K562 (cell line): ENCODE results near the gene HAPLN1. TPM values are rescaled to one million over a fixed set of nuclear protein-coding genes. Genes with fewer than 3 reads are reported as not detected.

Source experiments
- ATAC-seq: fragments of 200-7000 bp; cut with Tn5 transposase; 3 replicates; pipeline ENCODE4 v1.9.1; 2020; ENCODE audit warnings: moderate library complexity
- BruUV-seq: library from RNA; stranded (reverse); fragments of 400-500 nt; replicated peaks from 2 replicates; lab custom pipeline; 2021; lab: Mats Ljungman, UMichigan
- CTCF ChIA-PET: fragments of 300-600 bp; formaldehyde crosslinking; extraction: SDS; loops from one replicate; lab custom pipeline; 2021; ENCODE audit warnings: low intra/inter-chr PET ratio; lab: Yijun Ruan, JAX
- POLR2A ChIA-PET: fragments of 300-600, 350-650 bp; sonication (Branson Sonifier 250); formaldehyde crosslinking; extraction: SDS; loops from one replicate; lab custom pipeline; 2021; ENCODE audit warnings: antibody characterized with exemption, inconsistent platforms; lab: Yijun Ruan, JAX
- DNase-seq, 4 experiments: peaks; one replicate each; pipeline versions ENCODE4 v3.0.0 to v3.0.0-alpha.2; 2011 to 2018; ENCODE audit warnings: low spot score in 3 of 4, mixed read lengths in 3 of 4; ENCODE audit errors: extremely low read depth in 1 of 4
- FAIRE-seq: peaks from 2 replicates; lab custom pipeline; 2011; peaks lifted over from hg19 to GRCh38; lab: Jason Lieb, UNC
- H2AFZ ChIP-seq: 2 replicates; pipeline ENCODE4 v1.6.0; 2011; ENCODE audit warnings: low read depth, low read length, control low read depth, inconsistent platforms
- H3K27ac ChIP-seq: fragments of 200-600 bp; 3 replicates; pipeline ENCODE4 v1.8.0; 2011; ENCODE audit warnings: low read depth, mild to moderate bottlenecking, control low read depth, inconsistent platforms, low read length, moderate library complexity, mixed read lengths; ENCODE audit errors: extremely low read depth
- H3K27me3 ChIP-seq, 2 experiments: fragments of 300-600 bp in 1 of 2; 2 replicates in 1 of 2; 3 replicates in 1 of 2; pipeline versions ENCODE4 v1.6.0 to v1.8.0; 2011; ENCODE audit warnings: inconsistent platforms in 2 of 2, low read length in 2 of 2, mild to moderate bottlenecking in 1 of 2, mixed read lengths in 1 of 2, moderate library complexity in 1 of 2; ENCODE audit not compliant: control insufficient read depth in 2 of 2, insufficient read depth in 2 of 2
- H3K36me3 ChIP-seq: fragments of 300-600 bp; 3 replicates; pipeline ENCODE4 v1.8.0; 2011; ENCODE audit warnings: mild to moderate bottlenecking, low read length, inconsistent platforms; ENCODE audit not compliant: control insufficient read depth, insufficient read depth
- H3K4me1 ChIP-seq, 2 experiments: fragments of 200-600 bp in 1 of 2; replicated peaks in 1 of 2; 2 replicates in 1 of 2; 3 replicates in 1 of 2; pipeline versions ENCODE4 v1.5.1 to v1.8.0; 2011; ENCODE audit warnings: inconsistent platforms in 2 of 2, low read length in 2 of 2, mild to moderate bottlenecking in 1 of 2, mixed read lengths in 1 of 2, moderate library complexity in 1 of 2; ENCODE audit not compliant: control insufficient read depth in 2 of 2, insufficient read depth in 2 of 2
- H3K4me2 ChIP-seq: 2 replicates; pipeline ENCODE4 v1.6.1; 2011; ENCODE audit warnings: low read length, control low read depth, inconsistent platforms, mixed read lengths; ENCODE audit not compliant: insufficient read depth
- H3K4me3 ChIP-seq: fragments of 200-600 bp; sonication (generic), shearing (Covaris generic); 2 replicates; pipeline ENCODE4 v1.5.1; 2016; ENCODE audit warnings: control low read depth, inconsistent platforms
- H3K79me2 ChIP-seq: fragments of 200-600 bp; 3 replicates; pipeline ENCODE4 v1.8.0; 2011; ENCODE audit warnings: low read length, inconsistent platforms; ENCODE audit not compliant: control insufficient read depth, insufficient read depth
- H3K9ac ChIP-seq, 2 experiments: 2 replicates each; pipeline versions ENCODE4 v1.6.0 to v1.6.1; 2011; ENCODE audit warnings: low read depth in 2 of 2, low read length in 2 of 2, control low read depth in 1 of 2, inconsistent platforms in 1 of 2, mild to moderate bottlenecking in 1 of 2, mixed read lengths in 1 of 2; ENCODE audit not compliant: insufficient read depth in 1 of 2
- H3K9me1 ChIP-seq: one replicate; pipeline ENCODE4 v1.6.0; 2011; ENCODE audit warnings: inconsistent platforms, mild to moderate bottlenecking, low read length, moderate library complexity; ENCODE audit not compliant: control insufficient read depth, insufficient read depth
- H3K9me3 ChIP-seq: replicated peaks from 2 replicates; pipeline ENCODE4 v1.5.1; 2011; ENCODE audit warnings: low read depth, low read length, inconsistent platforms; ENCODE audit not compliant: control insufficient read depth, insufficient read depth
- H4K20me1 ChIP-seq: replicated peaks from 2 replicates; pipeline ENCODE4 v1.6.1; 2011; ENCODE audit warnings: low read length, inconsistent platforms, mixed read lengths; ENCODE audit not compliant: control insufficient read depth, insufficient read depth
- ASH1L ChIP-seq: fragments of 450-650 bp; IDR thresholded peaks from 2 replicates; pipeline ENCODE4 v1.6.1; 2018; ENCODE audit warnings: borderline replicate concordance, mild to moderate bottlenecking, low read depth; ENCODE audit not compliant: partially characterized antibody
- DACH1 ChIP-seq: fragments of 450-650 bp; IDR thresholded peaks from 2 replicates; pipeline ENCODE4 v1.6.1; 2018; ENCODE audit not compliant: partially characterized antibody
- DLX4 ChIP-seq: fragments of 250-450 bp; sonication (Bioruptor Pico); IDR thresholded peaks from 2 replicates; pipeline ENCODE4 v1.6.1; 2021; ENCODE audit warnings: mild to moderate bottlenecking
- ELK3 ChIP-seq: fragments of 450-650 bp; formaldehyde crosslinking; IDR thresholded peaks from 2 replicates; pipeline ENCODE4 v1.4.0; 2020; ENCODE audit warnings: mild to moderate bottlenecking
- ETV1 ChIP-seq: fragments of 450-650 bp; conservative IDR thresholded peaks from 2 replicates; pipeline ENCODE4 v1.6.1; 2016; ENCODE audit warnings: missing genetic modification characterization, control low read depth, low read depth, missing compliant biosample characterization
- ETV6 ChIP-seq, 3 experiments: fragments of 150-350 bp in 1 of 3; sonication (generic) in 1 of 3; formaldehyde crosslinking in 1 of 3; IDR thresholded peaks; 2 replicates each; pipeline versions ENCODE4 v1.6.1 to v1.8.0; 2014 to 2022; ENCODE audit warnings: borderline replicate concordance in 2 of 3, low read depth in 2 of 3, antibody characterized with exemption in 1 of 3, low read length in 1 of 3, mild to moderate bottlenecking in 1 of 3, missing genetic modification reagents in 1 of 3
- GTF2A2 ChIP-seq: IDR thresholded peaks from 2 replicates; pipeline ENCODE4 v1.6.1; 2016; ENCODE audit warnings: mild to moderate bottlenecking, missing genetic modification characterization, missing compliant biosample characterization
- HNRNPUL1 ChIP-seq: fragments of 200-400 bp; formaldehyde crosslinking; IDR thresholded peaks from 2 replicates; pipeline ENCODE4 v1.6.1; 2017; ENCODE audit warnings: low read length
- JUNB ChIP-seq: fragments of 450-650 bp; formaldehyde crosslinking; conservative IDR thresholded peaks from 2 replicates; pipeline ENCODE4 v1.4.0; 2020; ENCODE audit warnings: mild to moderate bottlenecking
- MLLT1 ChIP-seq, 2 experiments: fragments of 450-650 bp; IDR thresholded peaks; 2 replicates each; pipeline ENCODE4 v1.6.1; 2016
- POLR2G ChIP-seq: fragments of 200-400 bp; formaldehyde crosslinking; IDR thresholded peaks from 2 replicates; pipeline ENCODE4 v1.6.1; 2017; ENCODE audit warnings: low read depth, mild to moderate bottlenecking, antibody characterized with exemption, low read length, moderate library complexity
- PRPF4 ChIP-seq: fragments of 200-400 bp; formaldehyde crosslinking; IDR thresholded peaks from one replicate; pipeline ENCODE4 v1.6.1; 2017; ENCODE audit warnings: low read length, low read depth, mild to moderate bottlenecking; ENCODE audit not compliant: insufficient read depth, poor library complexity, severe bottlenecking
- ZNF444 ChIP-seq: fragments of 250-450 bp; sonication (Bioruptor Pico); IDR thresholded peaks from 2 replicates; pipeline ENCODE4 v1.4.0; 2020; ENCODE audit warnings: mild to moderate bottlenecking, moderate library complexity
- ZNF699 ChIP-seq: fragments of 250-450 bp; sonication (Bioruptor Pico); IDR thresholded peaks from 2 replicates; pipeline ENCODE4 v1.8.0; 2021; ENCODE audit warnings: mild to moderate bottlenecking, moderate library complexity; ENCODE audit not compliant: insufficient replicate concordance
- WGBS: fragments of 100-300 bp; shearing (Covaris generic); methylation state at CpG from one replicate; pipeline ENCODE4 v1.1.6; 2016; ENCODE audit warnings: low coverage, mixed read lengths; ENCODE audit not compliant: insufficient coverage; ENCODE audit errors: missing lambda C conversion rate; 5-methylcytosine and 5-hydroxymethylcytosine counted together
- in situ Hi-C: fragments of 300-500 bp; cut with MboI; formaldehyde crosslinking; loops from 4 replicates; pipeline ENCODE4 v1.15.0; 2018; ENCODE audit warnings: inconsistent platforms, mixed read lengths
- intact Hi-C: fragments of 100-400 bp; cut with micrococcal nuclease; formaldehyde crosslinking; loops from 2 replicates; pipeline ENCODE4 v1.14.2; 2022
- polyA plus RNA-seq, 8 experiments: library from polyadenylated mRNA; depleted of rRNA in 4 of 8; stranded (reverse) in 5 of 8; unstranded in 3 of 8; fragments of >200 nt; fragmentation: Nextera tagmentation in 2 of 8; fragmentation: Illumina TruSeq in 1 of 8; extraction: Ambion mirVana in 2 of 8; extraction: Trizol in 1 of 8; gene quantifications; 2 replicates each; pipeline versions ENCODE4 v1.2.1 to v1.2.3, GENCODE V29; 2011 to 2014; ENCODE audit warnings: inconsistent platforms in 1 of 8, missing spikeins in 1 of 8
- total RNA-seq, 7 experiments: library from RNA; depleted of rRNA in 6 of 7; stranded (reverse); fragments of >200 nt in 6 of 7; fragmentation: Illumina TruSeq in 2 of 7; extraction: Trizol in 2 of 7; gene quantifications; 2 replicates each; pipeline versions ENCODE4 v1.2.1 to v1.2.3, GENCODE V29; 2011 to 2021; ENCODE audit warnings: low replicate concordance in 1 of 7
- TF ChIP-seq, protein P1 (sequence below): fragments of 450-650 bp; formaldehyde crosslinking; IDR thresholded peaks from 2 replicates; pipeline ENCODE4 v1.4.0; 2022; ENCODE audit warnings: missing genetic modification characterization
- TF ChIP-seq, protein P2 (sequence below): sonication (generic); formaldehyde crosslinking; IDR thresholded peaks from 2 replicates; pipeline ENCODE4 v1.8.0; 2022; ENCODE audit warnings: mild to moderate bottlenecking, missing genetic modification reagents

The HAPLN1 gene
- total and polyA plus RNA-seq, 9 of the 15 experiments (the other 6 are each of a cell fraction or from before 2014, with no cell fraction given): not detected

DNA sequence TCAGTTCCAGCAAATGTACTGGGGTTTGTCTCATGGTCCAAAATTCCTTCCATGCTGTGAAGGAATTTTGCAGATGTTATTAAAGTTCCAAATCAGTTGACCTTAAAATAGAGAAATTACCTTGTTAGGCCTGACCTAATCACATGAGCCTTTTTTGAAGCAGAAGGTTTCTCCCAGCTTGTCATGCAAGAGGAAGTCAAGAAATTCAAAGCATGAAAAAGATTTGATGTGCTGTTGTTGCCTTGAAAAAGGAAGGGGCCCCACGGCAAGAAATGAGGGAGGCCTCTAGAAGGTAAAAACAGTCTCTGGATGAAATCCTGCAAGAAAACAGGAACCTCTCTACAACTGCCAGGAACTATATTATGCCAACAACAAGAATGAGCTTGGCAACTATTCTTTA, 24.2 kb upstream of the HAPLN1 start:
- H3K9me1 ChIP-seq: no peaks in the 10 kb centered on the region
- 0% methylated on average over 1 of the region's 1 CpG for WGBS
- no peak for TF ChIP-seq GTF2A2 (tag)
- TF ChIP-seq ETV6 (IDR thresholded peaks at IDR 0.05; ENCODE audit: borderline replicate concordance in 1 of 2, low read depth in 2 of 2, low read length in 1 of 2): no peak
- no peak for TF ChIP-seq ETV6 (CRISPR knock-in tag; IDR thresholded peaks at IDR 0.05; ENCODE audit: borderline replicate concordance)
- no peak for TF ChIP-seq JUNB (CRISPR knock-in tag)
- no peak for TF ChIP-seq ETV1 (tag)
- TF ChIP-seq, protein P1, sequence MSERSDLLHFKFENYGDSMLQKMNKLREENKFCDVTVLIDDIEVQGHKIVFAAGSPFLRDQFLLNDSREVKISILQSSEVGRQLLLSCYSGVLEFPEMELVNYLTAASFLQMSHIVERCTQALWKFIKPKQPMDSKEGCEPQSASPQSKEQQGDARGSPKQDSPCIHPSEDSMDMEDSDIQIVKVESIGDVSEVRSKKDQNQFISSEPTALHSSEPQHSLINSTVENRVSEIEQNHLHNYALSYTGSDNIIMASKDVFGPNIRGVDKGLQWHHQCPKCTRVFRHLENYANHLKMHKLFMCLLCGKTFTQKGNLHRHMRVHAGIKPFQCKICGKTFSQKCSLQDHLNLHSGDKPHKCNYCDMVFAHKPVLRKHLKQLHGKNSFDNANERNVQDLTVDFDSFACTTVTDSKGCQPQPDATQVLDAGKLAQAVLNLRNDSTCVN: no peak
- TF ChIP-seq, protein P2, sequence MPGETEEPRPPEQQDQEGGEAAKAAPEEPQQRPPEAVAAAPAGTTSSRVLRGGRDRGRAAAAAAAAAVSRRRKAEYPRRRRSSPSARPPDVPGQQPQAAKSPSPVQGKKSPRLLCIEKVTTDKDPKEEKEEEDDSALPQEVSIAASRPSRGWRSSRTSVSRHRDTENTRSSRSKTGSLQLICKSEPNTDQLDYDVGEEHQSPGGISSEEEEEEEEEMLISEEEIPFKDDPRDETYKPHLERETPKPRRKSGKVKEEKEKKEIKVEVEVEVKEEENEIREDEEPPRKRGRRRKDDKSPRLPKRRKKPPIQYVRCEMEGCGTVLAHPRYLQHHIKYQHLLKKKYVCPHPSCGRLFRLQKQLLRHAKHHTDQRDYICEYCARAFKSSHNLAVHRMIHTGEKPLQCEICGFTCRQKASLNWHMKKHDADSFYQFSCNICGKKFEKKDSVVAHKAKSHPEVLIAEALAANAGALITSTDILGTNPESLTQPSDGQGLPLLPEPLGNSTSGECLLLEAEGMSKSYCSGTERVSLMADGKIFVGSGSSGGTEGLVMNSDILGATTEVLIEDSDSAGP (CRISPR knock-in tag): no peak
- no peak for TF ChIP-seq POLR2G
- TF ChIP-seq DLX4 (CRISPR knock-in tag): no peak
- TF ChIP-seq PRPF4: no peak
- no peak for TF ChIP-seq ZNF444 (CRISPR knock-in tag)
- no peak for TF ChIP-seq MLLT1 (IDR thresholded peaks at IDR 0.05)
- no peak for TF ChIP-seq DACH1
- no peak for TF ChIP-seq ZNF699 (CRISPR knock-in tag)
- TF ChIP-seq ELK3 (CRISPR knock-in tag): no peak
- no peak for TF ChIP-seq HNRNPUL1
- no peak for TF ChIP-seq ASH1L

More for the DNA sequence above, 24.2 kb upstream of the HAPLN1 start:
- Histone ChIP-seq H3K9ac (no peak overlapping the region), H3K4me2 (no peak overlapping the region), H3K27me3 (no peaks in the 10 kb centered on the region), H3K79me2 (no peaks in the 10 kb centered on the region), H3K36me3 (no peaks in the 10 kb centered on the region), H3K4me1 (no peaks in the 10 kb centered on the region), H3K9me3 (no peaks in the 10 kb centered on the region), H3K27ac (no peak overlapping the region), H3K4me3 (no peak overlapping the region), H4K20me1 (no peaks in the 10 kb centered on the region), H2AFZ (no peak overlapping the region)
- no peak for FAIRE-seq
- in situ Hi-C loops: no loop called here
- DNase-seq: no peak
- intact Hi-C loops: no loop called here
- CTCF ChIA-PET: no interaction called here
- POLR2A ChIA-PET: no interaction called here
- no peak for ATAC-seq
- no TSS peak for BruUV-seq
